Motor neuron (in vitro differentiated cells): ENCODE measurements around the gene C2. TPM values are rescaled to one million over a fixed set of nuclear protein-coding genes. Genes with fewer than 3 reads are reported as not detected.
"Not testable (repeated sequence)": the region's sequence is repeated elsewhere in the genome, so short reads cannot be mapped to it uniquely, and the experiment has no call there.

Source experiments
- ATAC-seq, 8 experiments: fragments of 200-7000 bp; cut with Tn5 transposase; replicated peaks in 6 of 8; 2 replicates each; pipeline ENCODE4 v1.8.0; 2021; ENCODE audit warnings: mild to moderate bottlenecking in 8 of 8, moderate library complexity in 8 of 8
- H3K27ac ChIP-seq, 2 donors: fragments of 250-450 bp; sonication (Bioruptor Pico); 2 replicates each; pipeline ENCODE4 v1.9.0; 2021; ENCODE audit warnings: antibody characterized with exemption in 2 of 2, mild to moderate bottlenecking in 2 of 2, moderate library complexity in 1 of 2
- H3K4me1 ChIP-seq, 2 donors: fragments of 250-450 bp; sonication (Bioruptor Pico); replicated peaks in 1 of 2; 2 replicates each; pipeline ENCODE4 v1.6.1; 2021; ENCODE audit warnings: antibody characterized with exemption in 2 of 2, mild to moderate bottlenecking in 2 of 2, moderate library complexity in 1 of 2
- H3K4me3 ChIP-seq, 5 donors: fragments of 250-450 bp; sonication (Bioruptor Pico); 2 replicates each; pipeline ENCODE4 v1.9.0; 2021; ENCODE audit warnings: antibody characterized with exemption in 5 of 5, mild to moderate bottlenecking in 5 of 5, moderate library complexity in 4 of 5
- WGBS, 10 experiments: fragments of 450-650 bp; shearing (Covaris generic); methylation state at CpG; one replicate each; pipeline ENCODE4 v1.0.0; 2022; 5-methylcytosine and 5-hydroxymethylcytosine counted together
- in situ Hi-C, 9 experiments: fragments of 400-800 bp; cut with MboI; loops; one replicate each; pipeline ENCODE4 v1.15.0; 2021; ENCODE audit warnings: low sequenced_read_pairs in 9 of 9, low pct_unique_long_range_greater_than_20kb in 2 of 9; ENCODE audit not compliant: unreplicated experiment in 9 of 9
- total RNA-seq, 8 experiments: library from RNA; unstranded; fragments of 300-600 nt; gene quantifications; 2 replicates each; pipeline versions ENCODE4 v1.2.3 to v1.2.4, GENCODE V29; 2022

The C2 gene
- total RNA-seq, 8 experiments from 2014 or later, result 0.67 to 55.1 (median 1.8) TPM

- in situ Hi-C loops, result no loop called here
- Histone ChIP-seq H3K4me3 (peak overlapping the region; percentile 52 to 63 (median 60)), H3K27ac (peak overlapping the region; percentile 91 to 92), H3K4me1 (peaks cover 18 to 21% of the 10 kb centered on the region in 2 donors)
- peak in 7 of 8 experiments; percentile 2 to 29 (median 11) for ATAC-seq
- WGBS, 10 experiments, result no CpG with 5 or more reads among the region's 45 CpGs
Measured at GRCh38 chr6:31901415-31901952, 26.0 kb upstream of the C2 start.

- in situ Hi-C loops, result no loop called here
- 0 to 7% (median 2%) methylated on average over 1 to 9 of the region's 77 CpGs; no CpG with 5 or more reads in 7 of the 10 experiments for WGBS, 10 experiments
- ATAC-seq, result peak; percentile 57 to 84 (median 78)
- Histone ChIP-seq H3K4me1 (peaks cover 16 to 20% of the 10 kb centered on the region in 2 donors), H3K4me3 (peak within 1 kb of the TSS; percentile 52 to 63 (median 60)), H3K27ac (peak within 1 kb of the TSS; percentile 91 to 92)
Measured at GRCh38 chr6:31901953-31902643, 25.4 kb upstream of the C2 start, which contains the start of gene ZBTB12. ZBTB12 (minus strand) TSS chr6:31902086; CDS start chr6:31901305, 781 bp downstream.

GRCh38 chr6:31903957-31904356 is 23.6 kb upstream of the C2 start:
- in situ Hi-C loops, result no loop called here
- Histone ChIP-seq H3K4me1 (peaks cover 12 to 15% of the 10 kb centered on the region in 2 donors), H3K4me3 (no peak overlapping the region), H3K27ac (no peak overlapping the region)
- no peak for ATAC-seq
- 40 to 100% (median 89%) methylated on average over 1 to 3 of the region's 3 CpGs; no CpG with 5 or more reads in 1 of the 10 experiments for WGBS, 10 experiments

GRCh38 chr6:31905041-31905440 is 22.5 kb upstream of the C2 start:
- in situ Hi-C loops, result no loop called here

GRCh38 chr6:31906122-31906521 is 21.4 kb upstream of the C2 start:
- peaks cover 6 to 7% of the 10 kb centered on the region in 2 donors for H3K4me1 ChIP-seq
- H3K27ac ChIP-seq, result no peak overlapping the region
- in situ Hi-C loops, result no loop called here
- no peak overlapping the region for H3K4me3 ChIP-seq
- 0 to 67% (median 33%) methylated on average over 1 to 4 of the region's 4 CpGs; no CpG with 5 or more reads in 1 of the 10 experiments for WGBS, 10 experiments
- ATAC-seq, result no peak

More at GRCh38 chr6:31905041-31905440, 22.5 kb upstream of the C2 start:
- no peak for ATAC-seq
- 80 to 100% (median 100%) methylated on average over 1 of the region's 1 CpG; no CpG with 5 or more reads in 6 of the 10 experiments for WGBS, 10 experiments
- Histone ChIP-seq H3K27ac (no peak overlapping the region), H3K4me1 (peaks cover 12 to 15% of the 10 kb centered on the region in 2 donors), H3K4me3 (no peak overlapping the region)

- H3K4me3 ChIP-seq, H3K4me1 ChIP-seq, H3K27ac ChIP-seq, in situ Hi-C loops: not testable (repeated sequence)
- peak in 1 of 8 experiments; percentile 2 for ATAC-seq
- WGBS, 10 experiments, result 33 to 100% (median 74%) methylated on average over 2 to 7 of the region's 8 CpGs; no CpG with 5 or more reads in 1 of the 10 experiments
Measured at GRCh38 chr6:31906727-31907126, 20.8 kb upstream of the C2 start.

- Histone ChIP-seq H3K4me1 (peaks cover 4 to 5% of the 10 kb centered on the region in 2 donors), H3K4me3 (no peak overlapping the region), H3K27ac (no peak overlapping the region)
- in situ Hi-C loops, result no loop called here
- 21 to 86% (median 60%) methylated on average over 1 to 6 of the region's 7 CpGs; no CpG with 5 or more reads in 1 of the 10 experiments for WGBS, 10 experiments
- ATAC-seq, result peak; percentile 7 to 69 (median 52)
Measured at GRCh38 chr6:31907158-31907813, 20.2 kb upstream of the C2 start.

GRCh38 chr6:31908255-31908654 is 19.3 kb upstream of the C2 start:
- WGBS, 10 experiments, result 80 to 100% (median 91%) methylated on average over 1 to 5 of the region's 5 CpGs; no CpG with 5 or more reads in 3 of the 10 experiments
- H3K4me1 ChIP-seq, ATAC-seq, H3K27ac ChIP-seq, H3K4me3 ChIP-seq, in situ Hi-C loops: not testable (repeated sequence)

GRCh38 chr6:31908791-31909190 is 18.7 kb upstream of the C2 start:
- Histone ChIP-seq H3K4me1 (no peaks in the 10 kb centered on the region), H3K27ac (no peak overlapping the region), H3K4me3 (no peak overlapping the region)
- peak in 1 of 8 experiments; percentile 8 for ATAC-seq
- WGBS, 10 experiments, result 44 to 100% (median 80%) methylated on average over 1 to 4 of the region's 4 CpGs
- in situ Hi-C loops, result no loop called here

- ATAC-seq, H3K27ac ChIP-seq, H3K4me3 ChIP-seq, in situ Hi-C loops, H3K4me1 ChIP-seq: not testable (repeated sequence)
- WGBS, 10 experiments, result 60 to 92% (median 74%) methylated on average over 4 to 7 of the region's 7 CpGs; no CpG with 5 or more reads in 4 of the 10 experiments
Measured at GRCh38 chr6:31909298-31909697, 18.2 kb upstream of the C2 start.

- 58 to 100% (median 73%) methylated on average over 1 to 9 of the region's 11 CpGs; no CpG with 5 or more reads in 2 of the 10 experiments for WGBS, 10 experiments
- Histone ChIP-seq H3K27ac (no peak overlapping the region), H3K4me3 (no peak overlapping the region), H3K4me1 (no peaks in the 10 kb centered on the region)
- ATAC-seq, result peak in 1 of 8 experiments; percentile 50
- in situ Hi-C loops, result no loop called here
Measured at GRCh38 chr6:31911826-31912585, 15.5 kb upstream of the C2 start.

- no peaks in the 10 kb centered on the region for H3K4me1 ChIP-seq
- no peak overlapping the region for H3K27ac ChIP-seq
- in situ Hi-C loops, result no loop called here
- no peak for ATAC-seq
- no peak overlapping the region for H3K4me3 ChIP-seq
Measured at GRCh38 chr6:31915351-31915750, 12.2 kb upstream of the C2 start.
